Liver (tissue), 9 donors: ENCODE results near the gene EIF4G1. TPM values are rescaled to one million over a fixed set of nuclear protein-coding genes. Genes with fewer than 3 reads are reported as not detected.

ENCODE experiments used
- DNase-seq: peaks from one replicate; pipeline ENCODE4 v3.0.0-alpha.2; 2017; ENCODE audit warnings: low spot score
- H3K27ac ChIP-seq, 2 donors: one replicate each; pipeline ENCODE4 v1.7.0; 2013; ENCODE audit warnings: inconsistent platforms in 2 of 2, low read length in 2 of 2, control low read depth in 1 of 2, low read depth in 1 of 2, mild to moderate bottlenecking in 1 of 2
- H3K27me3 ChIP-seq, 4 donors: one replicate each; pipeline versions ENCODE4 v1.6.1 to v1.7.0; 2013; ENCODE audit warnings: low read length in 3 of 4, inconsistent platforms in 1 of 4, mild to moderate bottlenecking in 1 of 4, moderate library complexity in 1 of 4; ENCODE audit not compliant: control insufficient read depth in 4 of 4, insufficient read depth in 4 of 4
- H3K36me3 ChIP-seq, 4 donors: one replicate each; pipeline versions ENCODE4 v1.6.1 to v1.7.0; 2013; ENCODE audit warnings: low read length in 3 of 4, mild to moderate bottlenecking in 3 of 4, low read depth in 1 of 4, moderate library complexity in 1 of 4; ENCODE audit not compliant: control insufficient read depth in 4 of 4, insufficient read depth in 3 of 4
- H3K4me1 ChIP-seq, 4 donors: one replicate each; pipeline versions ENCODE4 v1.6.1 to v1.7.0; 2013; ENCODE audit warnings: low read length in 3 of 4, mild to moderate bottlenecking in 3 of 4, moderate library complexity in 1 of 4; ENCODE audit not compliant: control insufficient read depth in 4 of 4, insufficient read depth in 4 of 4
- H3K4me3 ChIP-seq, 3 donors: one replicate each; pipeline versions ENCODE4 v1.6.1 to v1.7.0; 2013; ENCODE audit warnings: low read length in 3 of 3, control low read depth in 1 of 3, low read depth in 1 of 3, mild to moderate bottlenecking in 1 of 3
- H3K9ac ChIP-seq, 2 donors: one replicate each; pipeline ENCODE4 v1.7.0; 2013; ENCODE audit warnings: low read length in 2 of 2, mild to moderate bottlenecking in 2 of 2, moderate library complexity in 2 of 2, control low read depth in 1 of 2, low read depth in 1 of 2
- H3K9me3 ChIP-seq, 4 donors: one replicate each; pipeline versions ENCODE4 v1.6.1 to v1.7.0; 2013; ENCODE audit warnings: low read length in 3 of 4; ENCODE audit not compliant: control insufficient read depth in 4 of 4
- ATF3 ChIP-seq: IDR thresholded peaks from 2 replicates; pipeline ENCODE4 v1.6.1; 2016; ENCODE audit warnings: antibody characterized with exemption
- CTCF ChIP-seq: fragments of 150-350 bp; IDR thresholded peaks from 2 replicates; pipeline ENCODE4 v1.5.1; 2017; ENCODE audit warnings: improper control_type of control experiment, low read depth, low read length; ENCODE audit not compliant: missing input control
- EGR1 ChIP-seq, 2 donors: IDR thresholded peaks; 2 replicates each; pipeline ENCODE4 v1.6.1; 2016 to 2018; ENCODE audit warnings: antibody characterized with exemption in 2 of 2, low read depth in 2 of 2
- FOXA2 ChIP-seq: IDR thresholded peaks from 2 replicates; pipeline ENCODE4 v1.6.1; 2016; ENCODE audit warnings: antibody characterized with exemption
- GABPA ChIP-seq, 2 donors: IDR thresholded peaks in 1 of 2; conservative IDR thresholded peaks in 1 of 2; 2 replicates each; pipeline ENCODE4 v1.6.1; 2016; ENCODE audit warnings: antibody characterized with exemption in 2 of 2, mild to moderate bottlenecking in 1 of 2, moderate library complexity in 1 of 2
- HNF4A ChIP-seq, 2 donors: conservative IDR thresholded peaks; 2 replicates each; pipeline ENCODE4 v1.6.1; 2016; ENCODE audit warnings: antibody characterized with exemption in 2 of 2, mild to moderate bottlenecking in 2 of 2
- HNF4G ChIP-seq: IDR thresholded peaks from 2 replicates; pipeline ENCODE4 v1.6.1; 2016; ENCODE audit warnings: antibody characterized with exemption
- JUND ChIP-seq, 2 donors: IDR thresholded peaks; 2 replicates each; pipeline ENCODE4 v1.6.1; 2016; ENCODE audit warnings: antibody characterized with exemption in 2 of 2
- NR2F2 ChIP-seq: IDR thresholded peaks from 2 replicates; pipeline ENCODE4 v1.6.1; 2016; ENCODE audit warnings: antibody characterized with exemption
- RAD21 ChIP-seq, 2 donors: IDR thresholded peaks; 2 replicates each; pipeline ENCODE4 v1.6.1; 2016; ENCODE audit warnings: antibody characterized with exemption in 2 of 2, mild to moderate bottlenecking in 2 of 2
- REST ChIP-seq: IDR thresholded peaks from 2 replicates; pipeline ENCODE4 v1.6.1; 2016; ENCODE audit warnings: antibody characterized with exemption, mild to moderate bottlenecking
- RXRA ChIP-seq, 2 donors: IDR thresholded peaks; 2 replicates each; pipeline ENCODE4 v1.6.1; 2017 to 2018; ENCODE audit warnings: antibody characterized with exemption in 2 of 2, mild to moderate bottlenecking in 1 of 2
- YY1 ChIP-seq: IDR thresholded peaks from 2 replicates; pipeline ENCODE4 v1.6.1; 2016; ENCODE audit warnings: antibody characterized with exemption, mild to moderate bottlenecking
- ZBTB33 ChIP-seq: IDR thresholded peaks from 2 replicates; pipeline ENCODE4 v1.6.1; 2016; ENCODE audit warnings: antibody characterized with exemption
- WGBS: extraction: QIAGEN DNeasy Blood & Tissue Kit; methylation state at CpG from one replicate; pipeline ENCODE4 v1.1.7; 2013; 5-methylcytosine and 5-hydroxymethylcytosine counted together
- polyA plus RNA-seq, 2 donors: library from polyadenylated mRNA; stranded (reverse) in 1 of 2; unstranded in 1 of 2; fragments of 200-250 nt in 1 of 2; fragments of >200 nt in 1 of 2; fragmentation: Nextera tagmentation in 1 of 2; extraction: Ambion mirVana in 1 of 2; gene quantifications; one replicate each; pipeline versions ENCODE4 v1.2.1 to v1.2.3, GENCODE V29; 2013 to 2015
- total RNA-seq, 2 donors: library from RNA; depleted of rRNA; stranded (reverse); fragments of >200 nt; gene quantifications; one replicate each; pipeline ENCODE4 v1.2.3, GENCODE V29; 2014
- donor health status: healthy.
- donor health status: healthy.
- donor health status: healthy.
- donor health status: healthy.
- donor health status: healthy.

The EIF4G1 gene
- total and polyA plus RNA-seq, 4 donors = 140 to 329 (median 207) TPM

- H3K27me3 ChIP-seq = no peaks in the 10 kb centered on the region
- 86% methylated on average over 7 of the region's 7 CpGs for WGBS
Observed at GRCh38 chr3:184296616-184297015, 17.8 kb upstream of the EIF4G1 start.

DNA sequence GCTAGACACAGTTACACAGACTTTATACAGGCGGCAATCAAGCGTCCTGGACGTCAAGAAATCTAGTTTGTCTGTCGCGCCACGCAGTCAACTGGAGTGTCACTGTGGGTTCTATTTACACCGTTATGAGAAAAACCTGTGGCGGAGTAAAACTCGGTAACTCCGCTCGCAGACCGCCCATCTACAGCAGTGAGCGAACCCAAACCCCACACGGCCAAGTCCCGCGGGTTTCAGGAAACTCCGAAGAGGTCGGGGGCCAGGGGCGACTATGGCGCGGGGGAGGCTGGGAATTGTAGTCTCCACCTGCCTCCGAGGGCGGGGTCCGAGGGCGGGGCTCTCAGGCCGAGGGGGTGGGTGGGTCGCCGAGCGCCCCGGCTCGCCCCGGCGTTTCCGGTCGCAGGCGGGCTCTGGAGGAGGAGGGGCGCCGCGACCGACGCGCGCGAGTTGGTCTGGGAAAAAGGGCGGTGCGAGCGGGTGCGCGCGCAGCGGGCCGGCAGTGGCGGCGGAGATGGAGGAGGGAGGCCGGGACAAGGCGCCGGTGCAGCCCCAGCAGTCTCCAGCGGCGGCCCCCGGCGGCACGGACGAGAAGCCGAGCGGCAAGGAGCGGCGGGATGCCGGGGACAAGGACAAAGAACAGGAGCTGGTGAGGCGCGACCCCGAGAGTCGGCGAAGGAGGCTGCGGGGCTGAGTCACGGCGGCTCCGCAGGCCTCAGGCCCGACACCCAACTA lies 15.5 kb upstream of the EIF4G1 start, which contains the start of gene PSMD2:
Gene PSMD2, plus strand, starts transcription at position 483 of the 729 bp plus-strand sequence. Its CDS starts 26 bp downstream, at position 509.
- Histone ChIP-seq H3K4me1 (peaks cover 0 to 17% (median 13%) of the 10 kb centered on the region in 4 donors), H3K4me3 (peak within 1 kb of the TSS; percentile 77 to 98 (median 79)), H3K36me3 (peaks cover 4 to 32% (median 30%) of the 10 kb centered on the region in 4 donors), H3K27ac (peak within 1 kb of the TSS; percentile 54 to 87), H3K9me3 (no peaks in the 10 kb centered on the region), H3K27me3 (no peaks in the 10 kb centered on the region), H3K9ac (peak within 1 kb of the TSS; percentile 79 to 94)
- WGBS = under 1% methylated on average over 78 of the region's 78 CpGs
- peak; percentile 97 for DNase-seq
- TF ChIP-seq JUND (IDR thresholded peaks at IDR 0.05) (no peak), RXRA (IDR thresholded peaks at IDR 0.05) (peak; percentile 14 to 28), RAD21 (IDR thresholded peaks at IDR 0.05) (no peak), HNF4G (no peak), HNF4A (conservative IDR thresholded peaks at IDR 0.05) (peak in 1 of 2 donors; percentile 6), CTCF (no peak), FOXA2 (no peak), REST (peak; percentile 43), YY1 (peak; percentile 56)

More at GRCh38 chr3:184296616-184297015, 17.8 kb upstream of the EIF4G1 start:
- peaks cover 0 to 17% (median 13%) of the 10 kb centered on the region in 4 donors for H3K4me1 ChIP-seq
- peaks cover 2 to 9% (median 8%) of the 10 kb centered on the region in 4 donors for H3K36me3 ChIP-seq
- no peak for DNase-seq
- H3K9ac ChIP-seq = no peak overlapping the region
- no peak overlapping the region for H3K27ac ChIP-seq
- no peak for TF ChIP-seq GABPA (IDR thresholded peaks at IDR 0.05 in 1 of 2, conservative IDR thresholded peaks at IDR 0.05 in 1 of 2)
- TF ChIP-seq RAD21 (IDR thresholded peaks at IDR 0.05) = no peak
- no peak for TF ChIP-seq JUND (IDR thresholded peaks at IDR 0.05)
- no peak for TF ChIP-seq ATF3
- no peak for TF ChIP-seq EGR1 (IDR thresholded peaks at IDR 0.05; ENCODE audit: low read depth in 2 of 2)
- TF ChIP-seq RXRA (IDR thresholded peaks at IDR 0.05) = no peak
- TF ChIP-seq YY1 = no peak
- no peak for TF ChIP-seq FOXA2
- no peak for TF ChIP-seq NR2F2
- no peak for TF ChIP-seq ZBTB33
- TF ChIP-seq CTCF = no peak
- no peaks in the 10 kb centered on the region for H3K9me3 ChIP-seq
- H3K4me3 ChIP-seq = no peak overlapping the region
